Endothelial cell of umbilical vein (primary cell): ENCODE measurements around the gene CHTF8.

Experiments used
- CTCF ChIP-seq, 2 donors: IDR thresholded peaks; 1 replicate in 1 of 2; 2 replicates in 1 of 2; pipeline ENCODE4 v1.5.1; 2011; ENCODE audit warnings: low read length in 2 of 2, mild to moderate bottlenecking in 2 of 2, moderate library complexity in 2 of 2, control low read depth in 1 of 2, inconsistent platforms in 1 of 2, low read depth in 1 of 2; ENCODE audit not compliant: insufficient read depth in 1 of 2; ENCODE audit errors: extremely low read depth in 1 of 2
- EZH2 ChIP-seq: IDR thresholded peaks from 2 replicates; pipeline ENCODE4 v1.6.1; 2012; ENCODE audit warnings: borderline replicate concordance, low read depth, mild to moderate bottlenecking, moderate library complexity, low read length, inconsistent platforms; ENCODE audit not compliant: severe bottlenecking
- POLR2AphosphoS5 ChIP-seq: IDR thresholded peaks from 2 replicates; pipeline ENCODE4 v1.6.1; 2012; ENCODE audit warnings: low read depth, mild to moderate bottlenecking, control low read depth, low read length, moderate library complexity; ENCODE audit not compliant: insufficient read depth

GRCh38 chr16:69114976-69115355 is 17.4 kb downstream of the CHTF8 start:
- TF ChIP-seq EZH2: no peak
- no peak for TF ChIP-seq CTCF (IDR thresholded peaks at IDR 0.05; ENCODE audit: extremely low read depth in 1 of 2, insufficient read depth in 1 of 2, low read depth in 1 of 2, low read length in 2 of 2)
- TF ChIP-seq POLR2AphosphoS5: no peak
